Measurements from ENCODE around the gene RNLS.
"Not testable (repeated sequence)": the region's sequence is repeated elsewhere in the genome, so short reads cannot be mapped to it uniquely, and the experiment has no call there.

RNLS gene

DNA sequence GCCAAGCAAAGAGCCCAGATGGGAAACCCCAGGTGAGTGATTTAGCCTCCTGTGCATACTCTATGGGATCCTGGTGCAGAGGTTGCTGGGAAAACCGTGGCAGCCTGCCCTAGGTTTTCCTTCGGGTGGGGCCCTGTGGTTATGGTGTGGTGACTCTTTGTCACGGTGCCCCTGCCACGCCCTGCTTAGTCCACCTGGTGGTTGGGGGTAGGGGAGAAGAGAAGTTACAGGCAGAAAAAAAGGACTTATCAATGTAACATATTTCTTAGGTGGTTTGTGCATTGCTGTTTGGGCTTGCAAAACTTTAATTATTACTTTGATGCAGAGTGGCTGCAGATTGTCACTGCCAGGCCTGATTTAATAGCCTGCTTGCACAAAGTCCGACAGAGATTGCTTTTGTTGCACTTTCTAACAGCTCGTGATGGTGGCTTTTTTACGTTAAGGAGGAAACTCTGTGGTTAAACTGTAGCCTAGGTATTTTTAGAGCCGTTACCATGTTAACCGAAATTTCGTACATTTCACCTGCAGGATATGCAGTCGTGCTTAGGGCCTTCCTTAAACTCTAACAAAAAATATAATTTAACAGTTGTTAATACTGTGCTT lies 197.4 kb downstream of the RNLS start:
- peak; percentile 14 for DNase-seq

DNA sequence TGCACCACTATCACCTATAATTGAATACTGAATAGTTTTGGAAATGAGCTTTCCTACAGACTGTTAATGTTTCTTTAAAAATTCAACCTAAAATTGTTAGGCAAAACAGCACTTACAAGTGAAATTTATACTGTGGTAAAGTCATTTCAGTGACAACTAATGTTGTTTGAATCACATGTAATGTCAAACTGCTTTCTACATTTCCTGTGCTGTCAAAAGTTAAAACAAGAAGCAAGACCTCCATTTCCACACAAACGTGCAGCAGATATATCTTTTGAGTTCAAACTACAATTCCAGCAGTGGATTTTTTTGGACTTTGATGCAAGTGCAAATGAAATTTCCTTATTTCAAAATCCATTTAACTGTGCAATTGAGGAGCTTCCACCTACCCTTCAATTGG lies 199.8 kb downstream of the RNLS start:
- DNase-seq: no peak

DNA sequence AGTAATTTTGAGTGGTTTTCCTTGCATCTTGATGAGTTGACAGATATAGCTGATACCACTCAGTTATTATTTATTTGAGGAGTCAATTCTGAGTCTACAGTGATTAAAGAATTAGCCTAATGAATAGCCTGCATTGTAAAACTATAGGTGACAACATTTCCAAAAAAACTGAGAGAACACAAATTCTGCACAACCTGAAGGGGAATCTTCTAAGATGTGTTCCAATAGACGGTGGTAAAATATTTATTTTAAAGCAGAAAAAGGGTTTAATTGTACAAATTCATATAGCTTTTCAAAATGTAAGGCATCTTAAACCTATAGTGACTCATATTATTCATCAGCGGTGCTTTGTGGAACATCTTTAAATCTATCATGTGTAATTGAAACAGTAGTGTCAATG lies 200.4 kb downstream of the RNLS start:
- no peak for DNase-seq

DNA sequence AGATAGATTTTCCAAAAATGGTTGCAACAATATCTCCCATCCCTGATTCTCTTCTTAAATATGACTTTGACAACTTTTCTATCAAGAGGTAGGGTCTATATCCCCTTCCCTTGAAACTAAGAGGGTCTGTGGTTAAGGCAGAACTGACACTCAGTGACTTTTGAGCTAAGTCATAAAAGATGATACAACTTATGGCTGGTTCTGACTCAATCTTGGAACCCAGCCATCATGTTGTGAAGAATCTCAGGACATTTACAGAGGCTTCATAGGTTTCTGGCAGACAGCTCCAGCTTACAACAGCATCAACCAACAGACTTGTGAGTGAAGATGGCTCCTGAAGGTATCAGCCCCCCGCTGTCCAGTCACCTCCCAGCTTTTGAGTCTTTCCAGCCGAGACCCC lies 203.5 kb downstream of the RNLS start:
- DNase-seq: no peak

- no peak for DNase-seq
Measured at GRCh38 chr10:88377510-88377909, 205.6 kb downstream of the RNLS start.

DNA sequence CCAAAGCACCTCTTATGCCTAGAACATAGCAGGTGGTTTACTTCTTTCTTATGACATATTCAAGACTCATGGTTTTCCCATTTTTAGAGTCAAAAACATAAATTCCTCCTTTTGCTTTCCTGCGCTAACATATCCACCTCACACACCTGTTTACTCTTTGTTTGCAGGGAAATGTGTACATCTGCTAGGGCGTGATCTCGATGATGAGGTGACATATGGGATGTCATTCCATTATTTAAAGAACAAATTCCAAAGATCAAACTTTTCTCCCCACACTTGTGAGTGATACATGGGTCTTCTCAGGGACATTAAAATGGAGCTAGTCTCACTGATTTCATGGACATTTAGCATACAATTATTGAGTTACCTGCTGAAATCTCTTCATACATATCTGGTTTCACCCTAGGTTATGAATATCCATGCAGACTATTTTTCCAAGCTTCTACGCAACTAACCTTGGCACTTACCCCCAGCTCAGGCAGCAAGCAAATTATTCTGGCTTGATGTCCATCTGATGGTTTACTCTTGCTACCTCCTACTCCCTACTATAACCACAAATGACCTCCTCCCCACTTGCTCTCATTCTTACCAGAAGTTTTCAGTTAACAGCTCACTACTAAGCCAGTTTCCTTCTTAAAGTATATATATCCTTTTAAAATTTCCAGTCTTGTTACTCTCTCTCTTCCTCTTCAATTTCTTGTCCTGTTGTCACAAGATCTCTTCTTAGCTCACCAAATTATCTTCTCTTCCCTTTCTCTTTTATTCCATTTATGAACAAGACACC lies 208.5 kb downstream of the RNLS start:
- DNase-seq: no peak

GRCh38 chr10:88372881-88373592 lies 210.1 kb downstream of the RNLS start:
- no peak for DNase-seq

- DNase-seq: no peak
Measured at GRCh38 chr10:88372051-88372715, 210.9 kb downstream of the RNLS start.

DNA sequence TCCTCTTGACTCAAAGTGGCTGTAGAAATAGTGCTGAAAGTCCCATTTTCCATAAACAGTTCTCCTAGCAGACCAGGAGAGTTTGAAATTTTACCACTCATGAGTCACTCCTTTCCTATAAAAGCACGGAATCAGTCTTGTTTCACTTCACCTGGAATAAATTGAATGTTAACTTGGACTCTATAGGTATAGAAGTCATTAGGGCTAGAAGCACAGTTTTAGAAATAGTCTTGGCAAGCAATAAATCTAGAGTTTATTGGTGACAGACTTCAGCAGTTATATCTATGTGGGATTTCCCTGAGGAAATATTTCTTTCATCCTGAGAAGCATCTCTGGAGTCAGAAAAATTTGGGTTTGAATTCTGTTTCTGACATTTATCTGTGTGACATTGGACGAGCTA lies 212.4 kb downstream of the RNLS start:
- DNase-seq: no peak

GRCh38 chr10:88366772-88367171 lies 216.3 kb downstream of the RNLS start:
- no peak for DNase-seq

- DNase-seq: no peak
Measured at GRCh38 chr10:88361995-88362807, 220.9 kb downstream of the RNLS start.

DNA sequence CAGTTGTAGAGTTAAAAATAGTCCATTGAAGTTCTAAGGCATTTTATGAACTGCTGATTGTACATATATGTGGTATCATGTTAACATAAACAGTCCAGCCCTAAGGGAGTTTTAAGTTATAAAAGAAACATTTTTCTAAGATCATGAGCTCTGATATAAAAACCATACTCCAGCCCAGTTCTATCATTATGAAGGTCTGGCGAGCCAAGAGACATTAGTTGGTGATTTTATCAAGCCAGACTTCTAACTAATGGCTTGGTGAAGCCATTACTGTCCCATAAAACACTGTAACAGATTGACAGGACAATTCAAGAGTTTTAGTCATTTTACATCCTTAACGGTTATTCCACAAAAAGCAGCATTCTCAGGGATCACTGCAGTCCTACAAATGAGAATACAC lies 221.6 kb downstream of the RNLS start:
- DNase-seq: no peak

DNA sequence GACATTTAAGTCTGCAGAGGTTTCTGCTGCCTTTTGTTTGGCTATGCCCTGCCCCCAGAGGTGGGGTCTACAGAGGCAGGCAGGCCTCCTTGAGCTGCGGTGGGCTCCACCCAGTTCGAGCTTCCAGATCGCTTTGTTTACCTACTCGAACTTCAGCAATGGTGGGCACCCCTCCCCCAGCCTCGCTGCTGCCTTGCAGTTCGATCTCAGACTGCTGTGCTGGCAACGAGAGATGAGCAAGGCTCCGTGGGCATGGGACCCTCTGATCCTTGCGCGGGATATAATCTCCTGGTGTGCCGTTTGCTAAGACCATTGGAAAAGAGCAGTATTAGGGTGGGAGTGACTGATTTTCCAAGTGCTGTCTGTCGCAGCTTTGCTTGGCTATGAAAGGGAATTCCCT lies 227.4 kb downstream of the RNLS start:
- not testable (repeated sequence) for DNase-seq

GRCh38 chr10:88347597-88348304 lies 235.4 kb downstream of the RNLS start:
- DNase-seq: no peak

GRCh38 chr10:88347022-88347421 lies 236.1 kb downstream of the RNLS start:
- DNase-seq: no peak

- DNase-seq: no peak
Measured at GRCh38 chr10:88346144-88346977, 236.8 kb downstream of the RNLS start.

DNA sequence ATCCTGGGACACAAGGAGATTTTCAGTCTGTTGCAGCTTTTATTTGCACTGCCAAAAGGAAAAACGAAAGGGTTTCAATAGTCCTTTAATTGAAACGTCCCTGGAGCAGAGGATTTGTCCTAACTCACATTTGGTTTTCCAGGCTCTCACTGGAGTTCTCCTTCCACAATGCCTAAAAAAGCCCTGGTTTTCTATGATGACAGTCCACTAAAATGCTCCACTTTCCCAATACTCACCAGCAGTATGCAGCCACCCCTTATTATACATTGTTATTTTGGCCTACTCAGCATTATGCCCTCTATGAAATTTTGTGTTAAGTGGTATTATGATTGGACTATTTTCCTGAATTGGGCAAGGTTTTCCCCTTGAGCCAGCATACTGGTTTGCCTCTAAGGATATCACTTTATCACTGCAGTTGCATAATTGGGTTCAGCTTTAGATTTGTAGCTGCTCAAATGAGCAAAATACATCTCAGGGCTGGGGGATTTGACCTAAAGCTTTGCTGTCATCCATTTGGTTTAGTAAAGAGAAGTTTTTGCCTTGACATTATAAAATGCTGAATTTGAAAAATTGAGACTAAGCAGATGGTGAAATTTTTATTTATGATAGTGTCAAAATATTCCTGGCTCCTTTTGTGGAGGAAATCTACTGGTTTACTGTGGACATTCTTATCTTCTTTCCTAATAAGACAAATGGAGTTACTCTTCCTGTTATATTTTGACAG lies 239.2 kb downstream of the RNLS start:
- no peak for DNase-seq

GRCh38 chr10:88342733-88343310 lies 240.3 kb downstream of the RNLS start:
- no peak for DNase-seq

DNA sequence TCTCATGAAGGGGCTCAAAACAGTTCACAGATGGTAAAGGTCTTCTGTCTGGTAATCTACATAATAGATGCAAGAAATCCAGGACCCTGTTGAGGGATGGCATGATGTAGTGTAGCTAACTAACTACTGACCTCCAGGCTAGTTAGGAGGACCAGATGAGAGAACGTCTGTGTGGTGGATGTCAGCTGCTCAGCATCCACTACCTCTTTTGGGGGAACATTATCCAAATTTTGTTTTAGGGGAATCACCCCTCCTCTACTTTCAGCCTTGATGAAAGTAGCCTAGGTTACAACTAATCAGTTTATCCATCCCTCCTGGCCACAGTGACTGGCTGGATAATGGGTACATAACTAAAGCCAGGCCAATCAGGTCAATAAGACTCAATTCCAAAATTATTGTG lies 246.0 kb downstream of the RNLS start:
- no peak for DNase-seq

DNA sequence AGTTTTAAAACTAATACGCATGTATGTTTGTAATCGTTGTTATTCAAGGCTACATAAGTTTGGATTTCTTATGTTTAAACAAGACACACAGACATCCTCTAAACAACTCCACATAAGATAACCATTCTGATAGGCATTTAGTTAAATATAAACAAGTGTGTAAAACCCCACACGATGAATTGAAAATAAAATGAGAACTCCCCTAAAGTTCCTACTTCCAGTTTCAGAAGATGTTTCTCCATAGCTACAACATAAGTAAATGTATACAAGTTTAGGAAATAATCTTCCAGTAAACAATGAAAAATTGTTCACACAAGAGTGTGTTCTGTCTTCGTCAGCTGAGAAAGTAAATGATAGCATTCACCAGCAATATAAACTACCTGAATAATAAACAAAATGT lies 246.8 kb downstream of the RNLS start:
- no peak for DNase-seq
